Gastrocnemius medialis (tissue), 4 donors: ENCODE results near the gene RXRB.

ENCODE experiments used
- CTCF ChIP-seq, 5 experiments: fragments of 450-650 bp in 3 of 5; fragments of 200-600 bp in 2 of 5; sonication (generic) in 2 of 5; IDR thresholded peaks in 4 of 5; conservative IDR thresholded peaks in 1 of 5; 1 replicate in 4 of 5; 2 replicates in 1 of 5; pipeline ENCODE4 v1.5.1; 2016 to 2019; ENCODE audit warnings: antibody characterized with exemption in 5 of 5, mild to moderate bottlenecking in 3 of 5, moderate library complexity in 3 of 5
- POLR2A ChIP-seq, 2 donors: fragments of 450-650 bp; IDR thresholded peaks; one replicate each; pipeline ENCODE4 v1.6.1; 2017; ENCODE audit warnings: antibody characterized with exemption in 2 of 2, mild to moderate bottlenecking in 2 of 2, moderate library complexity in 2 of 2

- TF ChIP-seq POLR2A (IDR thresholded peaks at IDR 0.05) = no peak
- TF ChIP-seq CTCF (IDR thresholded peaks at IDR 0.05 in 4 of 5, conservative IDR thresholded peaks at IDR 0.05 in 1 of 5) = no peak
Measured at GRCh38 chr6:33249732-33250630, 49.5 kb upstream of the RXRB start.
